ENCODE measurements around the gene NAPSA.

Gene NAPSA

DNA sequence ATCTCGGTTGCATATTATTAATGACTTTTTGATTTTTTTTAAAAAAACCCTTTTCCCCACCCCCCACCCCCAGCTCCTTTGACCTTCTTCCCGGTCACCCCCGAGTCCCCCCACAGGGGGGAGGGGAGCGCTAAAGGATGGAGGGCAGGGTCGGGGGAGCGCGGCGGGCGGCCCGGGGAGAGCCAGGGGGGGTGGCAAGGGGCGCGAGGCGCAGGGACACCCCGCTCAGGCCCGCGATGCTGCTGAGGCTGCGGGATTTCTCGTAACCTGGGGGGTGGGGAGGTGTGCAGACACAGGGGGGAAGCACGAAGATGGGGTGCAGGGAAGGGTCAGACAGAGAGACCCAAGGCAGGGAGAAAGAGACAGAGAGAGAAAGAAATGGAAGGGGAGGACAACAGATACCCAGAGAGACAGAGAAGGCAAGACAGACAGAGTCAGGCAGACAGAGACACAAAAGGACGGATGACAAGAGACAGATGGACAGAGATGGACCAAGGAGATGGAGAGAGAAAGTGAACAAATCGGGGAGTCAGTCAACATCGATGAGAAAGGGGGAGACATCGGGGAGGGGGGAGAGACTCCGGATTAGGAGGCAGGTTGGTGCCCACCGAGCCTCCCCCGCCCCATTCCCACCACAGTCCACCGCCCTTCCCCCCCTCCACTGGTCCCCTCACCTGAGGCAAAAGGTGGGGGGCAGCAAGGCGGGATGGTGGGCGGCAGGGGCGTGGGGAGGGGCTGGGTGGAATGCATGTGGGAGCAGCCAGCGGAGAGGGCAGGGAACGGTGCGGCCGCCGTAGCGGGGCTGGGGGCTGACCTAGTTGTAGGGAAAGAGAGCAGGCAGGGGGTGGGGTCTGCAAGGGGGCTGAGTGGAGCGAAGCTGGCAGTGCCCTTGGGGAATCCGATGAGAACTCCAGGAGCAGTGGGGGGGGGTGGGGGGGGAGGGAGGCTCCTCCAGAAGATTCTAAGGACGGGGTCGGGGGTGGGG is 50.4 kb downstream of the NAPSA start:
- no peak for DNase-seq (ENCODE audit: low spot score)

DNA sequence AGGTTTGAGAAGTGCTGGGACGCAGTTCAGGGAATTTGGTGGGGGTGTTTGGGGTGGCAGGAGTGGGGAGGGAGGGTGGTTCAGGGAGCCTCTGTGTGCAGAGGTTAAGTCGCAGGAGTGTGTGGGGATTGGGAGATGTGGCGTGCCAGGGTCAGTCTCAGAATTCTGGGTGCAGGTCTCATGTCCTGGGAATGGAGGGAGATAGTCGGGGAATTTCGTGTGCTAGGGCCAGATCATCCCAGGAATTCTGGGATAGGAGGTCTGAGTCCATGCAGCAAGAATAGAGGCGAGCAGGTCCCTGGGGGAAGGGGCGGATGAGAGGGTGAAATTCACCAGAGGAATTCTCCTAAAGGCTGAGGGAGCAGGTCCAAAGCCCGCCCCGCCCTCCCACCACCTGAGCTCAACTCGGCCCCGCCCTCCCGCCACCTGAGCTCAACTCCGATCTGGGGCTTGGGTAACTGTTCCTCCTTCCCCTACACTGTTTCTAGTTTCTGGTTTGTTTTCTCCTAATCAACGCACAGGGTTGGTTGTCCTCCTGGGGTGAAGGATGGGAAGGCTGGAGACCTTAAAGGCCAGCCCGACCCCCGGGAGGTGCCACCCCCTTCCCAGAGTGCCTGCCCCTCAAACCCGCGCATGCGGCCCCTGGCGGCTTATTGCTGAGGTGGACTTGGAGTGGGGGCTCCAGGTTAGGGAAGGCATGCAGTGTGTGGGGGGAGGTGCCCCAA is 51.5 kb downstream of the NAPSA start:
- no peak for DNase-seq (ENCODE audit: low spot score)

- no peak for DNase-seq (ENCODE audit: low spot score)
Measured at GRCh38 chr19:50312967-50313811, 52.2 kb downstream of the NAPSA start.

GRCh38 chr19:50311723-50312635 is 53.5 kb downstream of the NAPSA start:
- DNase-seq (ENCODE audit: low spot score) = no peak

DNA sequence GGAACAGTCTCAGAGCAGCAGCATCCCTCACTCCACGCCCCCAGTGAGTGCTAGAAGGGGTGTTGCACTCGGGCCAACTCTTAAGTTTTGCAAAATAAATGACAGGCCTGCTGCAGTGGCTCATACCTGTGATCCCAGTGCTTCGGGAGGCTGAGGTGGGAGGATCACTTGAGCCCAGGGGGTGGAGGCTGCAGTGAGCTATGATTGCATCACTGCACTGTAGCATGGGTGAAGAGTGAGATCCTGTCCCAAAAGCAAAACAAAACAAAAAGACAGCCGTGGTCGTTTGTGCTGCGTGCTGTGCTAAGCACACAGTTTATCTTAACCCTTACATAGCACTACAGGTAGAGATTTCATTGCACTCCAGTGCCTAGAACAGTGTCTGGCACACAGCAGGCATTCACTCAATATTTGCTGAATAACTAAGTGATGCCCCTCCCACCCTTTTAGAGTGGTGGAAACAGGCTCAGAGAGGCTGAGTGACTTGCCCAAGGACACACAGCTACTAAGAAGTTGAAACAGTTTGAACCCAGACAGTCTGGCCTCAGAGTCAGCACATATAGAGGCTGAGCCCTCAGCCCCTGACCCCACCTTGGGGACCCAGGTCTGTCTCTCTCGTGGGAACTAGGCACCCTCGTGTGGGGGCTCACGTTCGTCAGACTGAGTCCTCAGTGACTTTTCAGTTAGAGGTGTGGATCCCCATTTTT is 54.5 kb downstream of the NAPSA start:
- no peak for DNase-seq (ENCODE audit: low spot score)

GRCh38 chr19:50309396-50310125 is 55.9 kb downstream of the NAPSA start:
- no peak for DNase-seq (ENCODE audit: low spot score)

- DNase-seq (ENCODE audit: low spot score) = no peak
Measured at GRCh38 chr19:50308991-50309390, 56.4 kb downstream of the NAPSA start.
